Measurements from ENCODE around the gene AGO1. TPM values are rescaled to one million over a fixed set of nuclear protein-coding genes. Genes with fewer than 3 reads are reported as not detected.
"Not testable (repeated sequence)": the region's sequence is repeated elsewhere in the genome, so short reads cannot be mapped to it uniquely, and the experiment has no call there.

AGO1 gene
- total and polyA plus RNA-seq, 10 of the 15 experiments (the other 5 are each of a cell fraction or from before 2014, with no cell fraction given) = 1.8 to 24.0 (median 8.1) TPM

DNA sequence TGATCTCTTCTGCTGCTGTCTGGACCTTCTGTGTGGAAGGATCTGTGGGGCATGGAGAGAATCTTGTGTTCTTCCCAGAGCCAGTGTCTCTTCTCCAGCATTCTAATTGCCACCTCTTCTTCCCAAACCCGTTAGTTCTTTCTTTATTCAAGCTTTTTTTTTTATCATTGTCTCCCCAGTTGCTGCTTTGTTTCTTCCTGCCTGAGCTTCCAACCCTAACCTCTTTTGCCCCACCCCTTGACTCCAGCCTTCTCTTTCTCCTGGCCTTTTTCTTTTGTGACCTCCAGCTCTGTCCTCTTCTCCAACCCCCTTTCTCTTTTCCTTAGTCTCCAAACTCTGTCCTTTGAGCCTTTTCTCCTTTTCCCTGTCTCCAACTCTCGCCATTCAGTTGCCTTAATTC, 4.5 kb downstream of the AGO1 start (continued):
- TF ChIP-seq, protein P1, sequence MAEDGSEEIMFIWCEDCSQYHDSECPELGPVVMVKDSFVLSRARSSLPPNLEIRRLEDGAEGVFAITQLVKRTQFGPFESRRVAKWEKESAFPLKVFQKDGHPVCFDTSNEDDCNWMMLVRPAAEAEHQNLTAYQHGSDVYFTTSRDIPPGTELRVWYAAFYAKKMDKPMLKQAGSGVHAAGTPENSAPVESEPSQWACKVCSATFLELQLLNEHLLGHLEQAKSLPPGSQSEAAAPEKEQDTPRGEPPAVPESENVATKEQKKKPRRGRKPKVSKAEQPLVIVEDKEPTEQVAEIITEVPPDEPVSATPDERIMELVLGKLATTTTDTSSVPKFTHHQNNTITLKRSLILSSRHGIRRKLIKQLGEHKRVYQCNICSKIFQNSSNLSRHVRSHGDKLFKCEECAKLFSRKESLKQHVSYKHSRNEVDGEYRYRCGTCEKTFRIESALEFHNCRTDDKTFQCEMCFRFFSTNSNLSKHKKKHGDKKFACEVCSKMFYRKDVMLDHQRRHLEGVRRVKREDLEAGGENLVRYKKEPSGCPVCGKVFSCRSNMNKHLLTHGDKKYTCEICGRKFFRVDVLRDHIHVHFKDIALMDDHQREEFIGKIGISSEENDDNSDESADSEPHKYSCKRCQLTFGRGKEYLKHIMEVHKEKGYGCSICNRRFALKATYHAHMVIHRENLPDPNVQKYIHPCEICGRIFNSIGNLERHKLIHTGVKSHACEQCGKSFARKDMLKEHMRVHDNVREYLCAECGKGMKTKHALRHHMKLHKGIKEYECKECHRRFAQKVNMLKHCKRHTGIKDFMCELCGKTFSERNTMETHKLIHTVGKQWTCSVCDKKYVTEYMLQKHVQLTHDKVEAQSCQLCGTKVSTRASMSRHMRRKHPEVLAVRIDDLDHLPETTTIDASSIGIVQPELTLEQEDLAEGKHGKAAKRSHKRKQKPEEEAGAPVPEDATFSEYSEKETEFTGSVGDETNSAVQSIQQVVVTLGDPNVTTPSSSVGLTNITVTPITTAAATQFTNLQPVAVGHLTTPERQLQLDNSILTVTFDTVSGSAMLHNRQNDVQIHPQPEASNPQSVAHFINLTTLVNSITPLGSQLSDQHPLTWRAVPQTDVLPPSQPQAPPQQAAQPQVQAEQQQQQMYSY (CRISPR knock-in tag; IDR thresholded peaks at IDR 0.05) = no peak
- no peak for TF ChIP-seq RELA (IDR thresholded peaks at IDR 0.05; ENCODE audit: borderline replicate concordance, partially characterized antibody)
- TF ChIP-seq, protein P2, sequence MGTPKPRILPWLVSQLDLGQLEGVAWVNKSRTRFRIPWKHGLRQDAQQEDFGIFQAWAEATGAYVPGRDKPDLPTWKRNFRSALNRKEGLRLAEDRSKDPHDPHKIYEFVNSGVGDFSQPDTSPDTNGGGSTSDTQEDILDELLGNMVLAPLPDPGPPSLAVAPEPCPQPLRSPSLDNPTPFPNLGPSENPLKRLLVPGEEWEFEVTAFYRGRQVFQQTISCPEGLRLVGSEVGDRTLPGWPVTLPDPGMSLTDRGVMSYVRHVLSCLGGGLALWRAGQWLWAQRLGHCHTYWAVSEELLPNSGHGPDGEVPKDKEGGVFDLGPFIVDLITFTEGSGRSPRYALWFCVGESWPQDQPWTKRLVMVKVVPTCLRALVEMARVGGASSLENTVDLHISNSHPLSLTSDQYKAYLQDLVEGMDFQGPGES (IDR thresholded peaks at IDR 0.05) = no peak
- TF ChIP-seq MEF2A (IDR thresholded peaks at IDR 0.05; ENCODE audit: insufficient read depth, low read depth, low read length) = no peak

DNA sequence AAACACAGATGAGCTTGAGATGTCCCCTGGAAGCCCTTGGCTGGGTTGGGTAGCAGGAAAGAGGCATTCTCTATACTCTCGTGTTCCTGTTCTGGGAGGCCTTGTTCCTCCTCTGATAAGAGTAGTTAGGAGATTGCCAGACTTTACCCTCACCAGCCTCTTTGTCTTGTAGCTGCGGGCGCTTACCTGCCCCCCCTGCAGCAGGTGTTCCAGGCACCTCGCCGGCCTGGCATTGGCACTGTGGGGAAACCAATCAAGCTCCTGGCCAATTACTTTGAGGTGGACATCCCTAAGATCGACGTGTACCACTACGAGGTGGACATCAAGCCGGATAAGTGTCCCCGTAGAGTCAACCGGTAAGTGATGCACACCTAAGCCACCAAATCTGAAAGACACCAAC, 5.2 kb downstream of the AGO1 start:
- Histone ChIP-seq H3K4me3 (no peak overlapping the region), H3K4me2 (ENCODE audit: control insufficient read depth, insufficient read depth) (no peak overlapping the region), H4K20me1 (ENCODE audit: control insufficient read depth, insufficient read depth) (no peaks in the 10 kb centered on the region), H3K79me2 (ENCODE audit: control insufficient read depth, insufficient read depth, low read length) (peaks cover 9% of the 10 kb centered on the region), H3K36me3 (ENCODE audit: control insufficient read depth in 2 of 2, insufficient read depth in 2 of 2, low read length in 1 of 2) (peaks cover 0 to 2% of the 10 kb centered on the region in 2 experiments; a peak in 2 of 4 replicates), H3K27ac (ENCODE audit: control insufficient read depth, insufficient read depth) (no peak overlapping the region), H3K9ac (ENCODE audit: control insufficient read depth, insufficient read depth, low read length) (no peak overlapping the region), H3K4me1 (ENCODE audit: control insufficient read depth, insufficient read depth, low read length) (peaks cover 14% of the 10 kb centered on the region), H3K27me3 (replicated peaks in 1 of 2; ENCODE audit: control insufficient read depth in 2 of 2, insufficient read depth in 2 of 2, low read length in 1 of 2) (no peaks in the 10 kb centered on the region), H3K9me3 (replicated peaks; ENCODE audit: control insufficient read depth, insufficient read depth, low read length) (no peaks in the 10 kb centered on the region), H2AFZ (ENCODE audit: control insufficient read depth, low read depth, low read length) (no peak overlapping the region)
- in situ Hi-C loops (cut with MboI) (no loop called here), intact Hi-C loops (cut with micrococcal nuclease; ENCODE audit: unreplicated experiment) (loop anchor here (10.0 kb wide), 1 partner anchor 197 kb away; the partner anchor contains the start of genes ADPRS and TEKT2)
- FAIRE-seq (no peak), DNase-seq (ENCODE audit: low read depth, low spot score) (no peak), ATAC-seq (no peak)
- WGBS (ENCODE audit: insufficient coverage, insufficient replicate concordance, low lambda C conversion rate, missing lambda C conversion rate) = 95% methylated on average over 11 of the region's 11 CpGs
- TF ChIP-seq IRF4 (IDR thresholded peaks at IDR 0.05; ENCODE audit: low read depth, low read length) = no peak
- ChIA-PET POLR2A (interaction anchor here (0.5 to 0.9 kb wide), 2 partner anchors 15 to 43 kb away, joined by 3 read pairs; partner anchors contain the start of gene AGO3), SMC1A (ENCODE audit: uncharacterized antibody, unreplicated experiment) (interaction anchor here (0.7 kb wide), 1 partner anchor 112 kb away, joined by 3 read pairs; no protein-coding TSS in a partner anchor), RAD21 (ENCODE audit: unreplicated experiment) (no interaction called here), CTCF (interaction anchor here (0.6 to 1.5 kb wide), 4 partner anchors 13 to 45 kb away, joined by 3 to 4 read pairs (median 3); no protein-coding TSS in a partner anchor)
- BruUV-seq (replicated peaks) = TSS peak; percentile 8

DNA sequence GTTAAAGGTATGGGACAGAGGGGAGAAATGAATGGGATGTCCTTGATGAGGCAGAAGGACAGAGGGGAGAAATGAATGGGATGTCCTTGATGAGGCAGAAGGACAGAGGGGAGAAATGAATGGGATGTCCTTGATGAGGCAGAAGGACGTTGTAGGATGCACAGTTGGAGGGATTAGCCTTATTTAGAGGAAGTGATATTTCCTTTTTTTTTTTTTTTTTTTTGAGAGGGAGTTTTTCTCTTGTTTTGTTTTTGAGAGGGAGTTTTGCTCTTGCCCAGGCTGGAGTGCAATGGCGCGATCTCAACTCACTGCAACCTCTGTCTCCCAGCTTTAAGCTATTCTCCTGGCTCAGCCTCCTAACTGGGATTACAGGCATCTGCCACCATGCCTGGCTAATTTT, 6.0 kb downstream of the AGO1 start:
- H3K4me1 ChIP-seq (ENCODE audit: control insufficient read depth, insufficient read depth, low read length) = peaks cover 13% of the 10 kb centered on the region
- not testable (repeated sequence) for H3K79me2 ChIP-seq (ENCODE audit: control insufficient read depth, insufficient read depth, low read length)

More for the DNA sequence above, 6.0 kb downstream of the AGO1 start:
- BruUV-seq (replicated peaks); H4K20me1 ChIP-seq (ENCODE audit: control insufficient read depth, insufficient read depth); in situ Hi-C loops (cut with MboI); H3K36me3 ChIP-seq (ENCODE audit: control insufficient read depth in 2 of 2, insufficient read depth in 2 of 2, low read length in 1 of 2); H3K4me3 ChIP-seq; RAD21 ChIA-PET (ENCODE audit: unreplicated experiment); DNase-seq (ENCODE audit: low read depth, low spot score); H3K27me3 ChIP-seq (replicated peaks in 1 of 2; ENCODE audit: control insufficient read depth in 2 of 2, insufficient read depth in 2 of 2, low read length in 1 of 2); H3K4me2 ChIP-seq (ENCODE audit: control insufficient read depth, insufficient read depth); H3K9ac ChIP-seq (ENCODE audit: control insufficient read depth, insufficient read depth, low read length); POLR2A ChIA-PET; H3K9me3 ChIP-seq (replicated peaks; ENCODE audit: control insufficient read depth, insufficient read depth, low read length); ATAC-seq; H2AFZ ChIP-seq (ENCODE audit: control insufficient read depth, low read depth, low read length); FAIRE-seq; H3K27ac ChIP-seq (ENCODE audit: control insufficient read depth, insufficient read depth); SMC1A ChIA-PET (ENCODE audit: uncharacterized antibody, unreplicated experiment): not testable (repeated sequence)
- intact Hi-C loops (cut with micrococcal nuclease; ENCODE audit: unreplicated experiment) = loop anchor here (10.0 kb wide), 1 partner anchor 196 kb away; the partner anchor contains the start of genes ADPRS and TEKT2
- 68% methylated on average over 3 of the region's 3 CpGs for WGBS (ENCODE audit: insufficient coverage, insufficient replicate concordance, low lambda C conversion rate, missing lambda C conversion rate)
- CTCF ChIA-PET = interaction anchor here (1.1 to 1.5 kb wide), 3 partner anchors 12 to 44 kb away, joined by 3 to 4 read pairs (median 3); no protein-coding TSS in a partner anchor
